Smooth muscle cell (in vitro differentiated cells): Measurements from ENCODE around the gene MST1R. TPM values are rescaled to one million over a fixed set of nuclear protein-coding genes. Genes with fewer than 3 reads are reported as not detected.

ENCODE experiments used
- DNase-seq: peaks from one replicate; lab custom pipeline; 2025; ENCODE audit not compliant: unreplicated experiment; lab: John Stamatoyannopoulos, UW
- H2AFZ ChIP-seq: fragments of 200-600 bp; sonication (generic); 2 replicates; pipeline ENCODE4 v1.6.0; 2016; ENCODE audit warnings: antibody characterized with exemption, low read depth, mild to moderate bottlenecking
- H3F3A ChIP-seq: fragments of 200-600 bp; sonication (generic); 2 replicates; pipeline ENCODE4 v1.6.0; 2017; ENCODE audit warnings: antibody characterized with exemption, low read depth
- H3K27ac ChIP-seq: fragments of 200-600 bp; sonication (generic); 2 replicates; pipeline ENCODE4 v1.5.1; 2016; ENCODE audit warnings: low read depth, mild to moderate bottlenecking
- H3K27me3 ChIP-seq: fragments of 200-600 bp; sonication (generic); 2 replicates; pipeline ENCODE4 v1.6.1; 2016; ENCODE audit warnings: low read depth, mild to moderate bottlenecking
- H3K36me3 ChIP-seq: fragments of 200-600 bp; sonication (generic); 2 replicates; pipeline ENCODE4 v1.5.1; 2016; ENCODE audit warnings: low read depth
- H3K4me1 ChIP-seq: fragments of 200-600 bp; sonication (generic); 2 replicates; pipeline ENCODE4 v1.5.1; 2016; ENCODE audit warnings: low read depth
- H3K4me2 ChIP-seq: fragments of 200-600 bp; sonication (generic); 2 replicates; pipeline ENCODE4 v1.6.0; 2016; ENCODE audit warnings: mild to moderate bottlenecking
- H3K4me3 ChIP-seq: fragments of 200-600 bp; sonication (generic); 2 replicates; pipeline ENCODE4 v1.5.1; 2016; ENCODE audit warnings: mild to moderate bottlenecking
- H3K79me2 ChIP-seq: fragments of 200-600 bp; sonication (generic); 2 replicates; pipeline ENCODE4 v1.6.0; 2016; ENCODE audit warnings: low read depth, mild to moderate bottlenecking
- H3K9ac ChIP-seq: fragments of 200-600 bp; sonication (generic); 2 replicates; pipeline ENCODE4 v1.6.0; 2016; ENCODE audit warnings: low read depth
- H3K9me3 ChIP-seq: fragments of 200-600 bp; sonication (generic); replicated peaks from 2 replicates; pipeline ENCODE4 v1.5.1; 2016; ENCODE audit warnings: low read depth
- H4K20me1 ChIP-seq: fragments of 200-600 bp; sonication (generic); 2 replicates; pipeline ENCODE4 v1.6.0; 2016; ENCODE audit warnings: low read depth
- WGBS: methylation state at CpG from one replicate; pipeline ENCODE4 v1.1.7; 2016; ENCODE audit warnings: low lambda C conversion rate; 5-methylcytosine and 5-hydroxymethylcytosine counted together
- polyA plus RNA-seq: library from polyadenylated mRNA; unstranded; fragments of >200 nt; fragmentation: Nextera tagmentation; extraction: Ambion mirVana; gene quantifications from 2 replicates; pipeline ENCODE4 v1.2.1, GENCODE V29; 2016
- total RNA-seq: library from RNA; depleted of rRNA; stranded (reverse); fragments of >200 nt; gene quantifications from 2 replicates; pipeline ENCODE4 v1.2.3, GENCODE V29; 2014
- TF ChIP-seq, protein P1 (sequence below): fragments of 200-600 bp; sonication (generic); IDR thresholded peaks from 2 replicates; pipeline ENCODE4 v1.5.1; 2017; ENCODE audit warnings: borderline replicate concordance, mild to moderate bottlenecking, antibody characterized with exemption; ENCODE audit not compliant: insufficient read depth, poor library complexity, severe bottlenecking

The MST1R gene
- total and polyA plus RNA-seq, 2 experiments from 2014 or later, result 0.59 to 0.63 TPM

DNA sequence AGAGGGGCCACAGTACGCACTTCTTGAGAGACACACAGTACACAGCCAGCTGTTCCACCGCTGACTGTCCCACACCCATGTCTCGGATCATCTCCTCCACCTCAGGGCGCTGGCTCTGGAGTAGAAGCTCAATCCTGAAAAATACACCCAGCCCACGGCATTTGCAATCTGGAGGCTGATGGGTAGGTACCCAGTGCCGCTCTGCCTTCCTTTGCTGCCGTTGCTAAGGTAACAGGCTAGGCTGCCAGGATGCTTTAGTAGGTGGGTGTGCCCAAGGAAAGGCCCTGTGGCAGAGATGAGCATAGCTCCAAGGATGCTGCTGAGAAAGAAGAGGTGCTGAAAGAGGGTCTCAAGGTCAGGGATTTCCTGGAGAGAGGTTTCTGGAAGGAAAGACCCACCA, 61.9 kb downstream of the MST1R start:
- TF ChIP-seq, protein P1, sequence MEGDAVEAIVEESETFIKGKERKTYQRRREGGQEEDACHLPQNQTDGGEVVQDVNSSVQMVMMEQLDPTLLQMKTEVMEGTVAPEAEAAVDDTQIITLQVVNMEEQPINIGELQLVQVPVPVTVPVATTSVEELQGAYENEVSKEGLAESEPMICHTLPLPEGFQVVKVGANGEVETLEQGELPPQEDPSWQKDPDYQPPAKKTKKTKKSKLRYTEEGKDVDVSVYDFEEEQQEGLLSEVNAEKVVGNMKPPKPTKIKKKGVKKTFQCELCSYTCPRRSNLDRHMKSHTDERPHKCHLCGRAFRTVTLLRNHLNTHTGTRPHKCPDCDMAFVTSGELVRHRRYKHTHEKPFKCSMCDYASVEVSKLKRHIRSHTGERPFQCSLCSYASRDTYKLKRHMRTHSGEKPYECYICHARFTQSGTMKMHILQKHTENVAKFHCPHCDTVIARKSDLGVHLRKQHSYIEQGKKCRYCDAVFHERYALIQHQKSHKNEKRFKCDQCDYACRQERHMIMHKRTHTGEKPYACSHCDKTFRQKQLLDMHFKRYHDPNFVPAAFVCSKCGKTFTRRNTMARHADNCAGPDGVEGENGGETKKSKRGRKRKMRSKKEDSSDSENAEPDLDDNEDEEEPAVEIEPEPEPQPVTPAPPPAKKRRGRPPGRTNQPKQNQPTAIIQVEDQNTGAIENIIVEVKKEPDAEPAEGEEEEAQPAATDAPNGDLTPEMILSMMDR, result no peak
- Histone ChIP-seq H3K27me3 (no peaks in the 10 kb centered on the region), H3K9ac (no peak overlapping the region), H3K27ac (no peak overlapping the region), H3K79me2 (no peaks in the 10 kb centered on the region), H3K4me2 (no peak overlapping the region), H3K4me1 (no peaks in the 10 kb centered on the region), H3K4me3 (no peak overlapping the region), H2AFZ (no peak overlapping the region), H3K9me3 (no peaks in the 10 kb centered on the region), H3F3A (no peaks in the 10 kb centered on the region), H3K36me3 (no peaks in the 10 kb centered on the region), H4K20me1 (no peaks in the 10 kb centered on the region)
- DNase-seq, result no peak
- WGBS, result 93% methylated on average over 7 of the region's 7 CpGs

DNA sequence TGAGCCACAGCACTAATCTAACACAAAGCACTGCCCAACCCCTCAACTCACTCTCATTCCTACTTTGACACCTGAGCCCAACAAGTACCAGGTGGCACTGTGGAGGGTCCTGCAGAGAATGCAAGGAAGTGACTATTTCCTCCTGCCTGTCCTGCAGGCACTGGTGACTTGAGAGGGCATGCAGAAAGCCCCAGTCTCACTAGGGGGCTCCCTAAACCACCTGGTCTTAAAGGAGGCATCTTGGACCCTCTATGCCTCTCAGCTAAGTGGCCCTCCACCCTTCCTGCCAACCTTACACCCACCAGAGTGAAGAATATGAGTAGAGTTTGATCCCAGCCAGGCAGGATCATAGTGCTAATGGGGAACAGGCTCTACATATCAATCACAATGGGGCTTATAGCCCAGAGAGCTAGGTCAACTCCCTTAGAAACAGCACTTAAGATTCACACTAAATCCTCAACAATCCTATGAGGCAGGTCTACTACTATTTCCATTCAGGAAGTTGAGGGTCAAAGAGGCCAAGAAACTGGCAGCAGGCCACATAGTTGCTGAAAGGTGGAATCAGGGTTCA, 62.5 kb downstream of the MST1R start:
- DNase-seq, result no peak
- H3K9me3 ChIP-seq, result no peaks in the 10 kb centered on the region
- H3K27me3 ChIP-seq, result no peaks in the 10 kb centered on the region
- no peaks in the 10 kb centered on the region for H3K79me2 ChIP-seq
- no peaks in the 10 kb centered on the region for H3K4me1 ChIP-seq
- H3K36me3 ChIP-seq, result no peaks in the 10 kb centered on the region
- no peaks in the 10 kb centered on the region for H3F3A ChIP-seq
- H3K9ac ChIP-seq, result no peak overlapping the region
- H3K4me2 ChIP-seq, result no peak overlapping the region
- no peak overlapping the region for H2AFZ ChIP-seq
- TF ChIP-seq, protein P1, result no peak
- no peaks in the 10 kb centered on the region for H4K20me1 ChIP-seq
- H3K4me3 ChIP-seq, result no peak overlapping the region
- no peak overlapping the region for H3K27ac ChIP-seq

DNA sequence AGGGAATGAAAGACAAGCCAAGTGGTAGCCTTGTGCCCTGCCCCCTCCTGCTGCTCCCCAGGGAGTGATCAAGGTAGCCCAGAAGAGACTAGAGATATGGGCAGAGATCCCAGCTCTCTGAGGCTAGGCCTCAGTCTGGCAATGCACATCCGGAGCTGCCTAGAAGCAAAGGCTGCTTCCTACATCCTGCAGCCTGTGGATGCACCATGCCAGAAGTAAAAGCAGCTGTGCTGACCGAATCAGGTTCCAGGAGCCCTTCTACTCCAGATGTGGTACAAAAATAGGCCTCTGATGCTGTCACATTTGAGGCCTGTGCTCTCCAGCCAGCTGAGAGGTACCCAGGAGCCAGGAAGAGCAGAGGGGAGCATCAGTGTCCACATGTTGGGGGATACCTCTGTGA, 63.3 kb downstream of the MST1R start:
- no peak for DNase-seq
- H3K4me3 ChIP-seq, result no peak overlapping the region
- no peaks in the 10 kb centered on the region for H3K79me2 ChIP-seq
- no peaks in the 10 kb centered on the region for H4K20me1 ChIP-seq
- no peak overlapping the region for H3K27ac ChIP-seq
- no peak overlapping the region for H2AFZ ChIP-seq
- H3K4me1 ChIP-seq, result no peaks in the 10 kb centered on the region
- no peak overlapping the region for H3K9ac ChIP-seq
- H3F3A ChIP-seq, result no peaks in the 10 kb centered on the region
- H3K27me3 ChIP-seq, result no peaks in the 10 kb centered on the region
- WGBS, result 93% methylated on average over 2 of the region's 2 CpGs
- no peaks in the 10 kb centered on the region for H3K36me3 ChIP-seq
- H3K9me3 ChIP-seq, result no peaks in the 10 kb centered on the region
- no peak overlapping the region for H3K4me2 ChIP-seq
- TF ChIP-seq, protein P1, result no peak

DNA sequence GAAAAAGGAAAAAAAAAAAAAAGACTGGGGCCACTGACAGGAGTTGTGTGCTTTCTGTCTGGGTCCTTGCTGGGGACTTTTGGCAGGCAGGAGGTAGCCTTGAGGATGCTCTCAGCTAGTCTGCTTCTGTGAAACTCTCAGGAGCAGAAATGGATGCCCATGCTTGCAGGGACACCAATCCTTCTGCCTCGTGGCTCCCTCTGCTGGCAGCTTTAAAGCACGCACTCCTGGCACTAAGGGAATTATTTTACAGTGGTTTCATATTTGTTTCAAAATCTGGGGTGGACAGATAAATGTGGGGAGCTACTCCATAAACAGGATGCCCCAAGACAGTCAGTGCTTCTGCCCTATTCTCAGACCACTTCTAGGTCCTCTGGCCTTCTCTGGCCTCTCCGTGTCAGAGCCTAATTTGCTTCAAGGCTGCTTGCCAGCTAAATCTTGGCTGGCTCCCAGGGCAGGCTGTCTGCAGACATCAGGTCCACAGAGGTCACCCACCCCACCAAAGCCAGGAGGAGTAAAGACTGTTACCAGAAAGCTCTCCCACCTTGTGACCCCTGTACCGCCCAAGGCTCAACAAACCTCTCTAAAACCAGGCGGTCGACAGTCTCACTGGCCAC, 64.4 kb downstream of the MST1R start:
- H3K9me3 ChIP-seq, result no peaks in the 10 kb centered on the region
- H3F3A ChIP-seq, result no peaks in the 10 kb centered on the region
- no peaks in the 10 kb centered on the region for H3K4me1 ChIP-seq
- WGBS, result 57% methylated on average over 6 of the region's 6 CpGs
- no peaks in the 10 kb centered on the region for H3K79me2 ChIP-seq
- H3K36me3 ChIP-seq, result no peaks in the 10 kb centered on the region
- no peaks in the 10 kb centered on the region for H4K20me1 ChIP-seq
- no peak overlapping the region for H3K9ac ChIP-seq
- H3K4me2 ChIP-seq, result no peak overlapping the region
- no peak overlapping the region for H2AFZ ChIP-seq
- DNase-seq, result peak; percentile 28
- no peaks in the 10 kb centered on the region for H3K27me3 ChIP-seq
- H3K27ac ChIP-seq, result no peak overlapping the region
- H3K4me3 ChIP-seq, result no peak overlapping the region
- TF ChIP-seq, protein P1, result peak; percentile 91
